ENCODE data around the gene SMIM28. TPM values are rescaled to one million over a fixed set of nuclear protein-coding genes. Genes with fewer than 3 reads are reported as not detected.

The SMIM28 gene
- total and polyA plus RNA-seq, 5 donors from 2014 or later = not detected

GRCh38 chr6:138337076-138337475, 40.6 kb upstream of the SMIM28 start:
- ATAC-seq (ENCODE audit: low read depth in 2 of 2) (no peak), DNase-seq (no peak)
- peaks cover 20% of the 10 kb centered on the region for H3K27me3 Mint-ChIP-seq
- Histone ChIP-seq H3K4me3 (ENCODE audit: low read depth, low read length) (no peak overlapping the region), H3K4me1 (ENCODE audit: control insufficient read depth, insufficient read depth, low read length, poor library complexity, severe bottlenecking) (no peaks in the 10 kb centered on the region), H3K27ac (ENCODE audit: insufficient read depth, low read length, poor library complexity, severe bottlenecking) (no peak overlapping the region), H3K9me3 (ENCODE audit: control insufficient read depth in 2 of 2, low read length in 2 of 2) (no peaks in the 10 kb centered on the region), H3K27me3 (ENCODE audit: control insufficient read depth, insufficient read depth, low read length) (peaks cover 8% of the 10 kb centered on the region), H3K36me3 (ENCODE audit: control insufficient read depth, insufficient read depth, low read length) (no peaks in the 10 kb centered on the region)
- H3K9me3 Mint-ChIP-seq = peaks cover 0 to 2% (median 0%) of the 10 kb centered on the region in 7 donors
- no peak overlapping the region for H3K27ac Mint-ChIP-seq
- no peaks in the 10 kb centered on the region for H3K36me3 Mint-ChIP-seq
- no peaks in the 10 kb centered on the region for H3K4me1 Mint-ChIP-seq
- H3K4me3 Mint-ChIP-seq = no peak overlapping the region

- Mint-ChIP-seq H3K4me1 (no peaks in the 10 kb centered on the region), H3K4me3 (no peak overlapping the region), H3K27me3 (peaks cover 28% of the 10 kb centered on the region), H3K36me3 (no peaks in the 10 kb centered on the region), H3K27ac (no peak overlapping the region), H3K9me3 (peaks cover 0 to 2% (median 0%) of the 10 kb centered on the region in 7 donors)
- Histone ChIP-seq H3K27ac (ENCODE audit: insufficient read depth, low read length, poor library complexity, severe bottlenecking) (no peak overlapping the region), H3K36me3 (ENCODE audit: control insufficient read depth, insufficient read depth, low read length) (no peaks in the 10 kb centered on the region), H3K4me1 (ENCODE audit: control insufficient read depth, insufficient read depth, low read length, poor library complexity, severe bottlenecking) (no peaks in the 10 kb centered on the region), H3K4me3 (ENCODE audit: low read depth, low read length) (no peak overlapping the region), H3K9me3 (ENCODE audit: control insufficient read depth in 2 of 2, low read length in 2 of 2) (no peaks in the 10 kb centered on the region), H3K27me3 (ENCODE audit: control insufficient read depth, insufficient read depth, low read length) (peaks cover 8% of the 10 kb centered on the region)
- DNase-seq = no peak
- ATAC-seq (ENCODE audit: low read depth in 2 of 2) = no peak
Observed at GRCh38 chr6:138339024-138339423, 38.7 kb upstream of the SMIM28 start.

GRCh38 chr6:138341176-138341575, 36.5 kb upstream of the SMIM28 start:
- no peak for ATAC-seq (ENCODE audit: low read depth in 2 of 2)
- H3K27me3 ChIP-seq (ENCODE audit: control insufficient read depth, insufficient read depth, low read length) = peaks cover 10% of the 10 kb centered on the region
- no peaks in the 10 kb centered on the region for H3K4me1 Mint-ChIP-seq

DNA sequence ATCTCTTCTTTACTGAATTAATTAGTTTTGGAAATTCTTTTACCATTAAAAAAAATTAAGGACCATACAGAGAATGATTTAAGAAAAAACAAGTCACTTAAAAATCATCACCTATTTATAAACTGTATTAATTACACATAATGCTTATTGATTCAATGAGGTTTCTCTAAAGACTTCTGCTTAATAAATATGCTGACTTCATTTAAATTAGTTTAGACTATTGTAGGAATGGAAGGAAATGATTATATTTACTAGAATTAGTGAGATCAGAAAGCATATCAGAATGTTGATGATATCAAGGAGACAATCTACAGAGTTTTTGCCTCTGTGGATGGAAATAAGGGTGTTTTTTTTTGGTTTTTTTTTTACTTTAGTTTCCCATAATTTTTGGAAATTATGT, 34.6 kb upstream of the SMIM28 start:
- H3K27me3 Mint-ChIP-seq = peaks cover 34% of the 10 kb centered on the region
- Histone ChIP-seq H3K36me3 (ENCODE audit: control insufficient read depth, insufficient read depth, low read length) (no peaks in the 10 kb centered on the region), H3K9me3 (ENCODE audit: control insufficient read depth in 2 of 2, low read length in 2 of 2) (no peaks in the 10 kb centered on the region), H3K4me1 (ENCODE audit: control insufficient read depth, insufficient read depth, low read length, poor library complexity, severe bottlenecking) (no peaks in the 10 kb centered on the region), H3K4me3 (ENCODE audit: low read depth, low read length) (no peak overlapping the region), H3K27ac (ENCODE audit: insufficient read depth, low read length, poor library complexity, severe bottlenecking) (no peak overlapping the region), H3K27me3 (ENCODE audit: control insufficient read depth, insufficient read depth, low read length) (peaks cover 9% of the 10 kb centered on the region)
- no peak overlapping the region for H3K4me3 Mint-ChIP-seq
- no peak overlapping the region for H3K27ac Mint-ChIP-seq
- no peak for ATAC-seq (ENCODE audit: low read depth in 2 of 2)
- H3K4me1 Mint-ChIP-seq = no peaks in the 10 kb centered on the region
- no peak for DNase-seq
- H3K36me3 Mint-ChIP-seq = no peaks in the 10 kb centered on the region
- no peaks in the 10 kb centered on the region for H3K9me3 Mint-ChIP-seq

More at GRCh38 chr6:138341176-138341575, 36.5 kb upstream of the SMIM28 start:
- H3K27ac Mint-ChIP-seq = no peak overlapping the region
- no peaks in the 10 kb centered on the region for H3K36me3 Mint-ChIP-seq
- H3K27me3 Mint-ChIP-seq = peaks cover 26% of the 10 kb centered on the region
- H3K9me3 Mint-ChIP-seq = peaks cover 0 to 2% (median 0%) of the 10 kb centered on the region in 7 donors
- H3K4me3 Mint-ChIP-seq = no peak overlapping the region
- no peak for DNase-seq
- H3K9me3 ChIP-seq (ENCODE audit: control insufficient read depth in 2 of 2, low read length in 2 of 2) = no peaks in the 10 kb centered on the region
- H3K36me3 ChIP-seq (ENCODE audit: control insufficient read depth, insufficient read depth, low read length) = no peaks in the 10 kb centered on the region
- H3K27ac ChIP-seq (ENCODE audit: insufficient read depth, low read length, poor library complexity, severe bottlenecking) = no peak overlapping the region
- no peaks in the 10 kb centered on the region for H3K4me1 ChIP-seq (ENCODE audit: control insufficient read depth, insufficient read depth, low read length, poor library complexity, severe bottlenecking)
- no peak overlapping the region for H3K4me3 ChIP-seq (ENCODE audit: low read depth, low read length)

DNA sequence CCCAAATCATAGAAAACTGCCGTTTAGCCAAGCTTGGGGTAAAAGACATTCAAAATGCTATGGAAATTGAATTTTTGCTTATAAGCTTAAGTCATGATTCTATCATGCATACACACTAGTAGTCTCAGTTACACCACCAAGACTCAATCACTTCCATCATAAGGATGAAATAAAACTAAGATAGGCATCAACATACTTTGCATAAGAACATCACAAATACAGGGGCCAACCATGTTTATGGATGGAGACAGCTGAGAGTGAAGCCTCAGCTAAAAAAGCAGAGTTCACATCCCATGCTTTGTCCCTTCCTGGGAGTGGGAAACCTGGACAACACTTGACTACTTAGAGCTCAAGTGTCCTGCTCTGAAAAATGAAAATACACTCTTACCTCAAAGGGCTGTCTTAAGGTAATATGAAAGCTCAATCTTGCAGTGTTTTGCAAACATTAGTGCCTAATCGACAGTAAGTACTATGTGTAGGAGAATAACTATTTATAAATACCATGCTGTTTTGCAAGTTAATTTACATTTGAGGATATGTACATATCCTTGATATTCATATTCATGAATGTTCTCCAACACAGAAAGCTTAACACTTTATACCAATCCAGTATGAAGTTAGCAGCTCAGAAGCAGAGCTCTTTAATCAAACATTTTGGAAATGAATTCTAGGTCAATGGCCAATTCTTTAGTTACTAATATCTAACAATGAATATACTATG, 32.0 kb upstream of the SMIM28 start:
- no peaks in the 10 kb centered on the region for H3K9me3 Mint-ChIP-seq
- peaks cover 28% of the 10 kb centered on the region for H3K27me3 Mint-ChIP-seq
- peaks cover 12% of the 10 kb centered on the region for H3K27me3 ChIP-seq (ENCODE audit: control insufficient read depth, insufficient read depth, low read length)
- ATAC-seq (ENCODE audit: low read depth in 2 of 2) (no peak), DNase-seq (no peak)
- no peak overlapping the region for H3K4me3 ChIP-seq (ENCODE audit: low read depth, low read length)
- no peaks in the 10 kb centered on the region for H3K36me3 Mint-ChIP-seq
- H3K4me3 Mint-ChIP-seq = no peak overlapping the region
- H3K4me1 ChIP-seq (ENCODE audit: control insufficient read depth, insufficient read depth, low read length, poor library complexity, severe bottlenecking) = no peaks in the 10 kb centered on the region
- H3K27ac Mint-ChIP-seq = no peak overlapping the region
- no peaks in the 10 kb centered on the region for H3K9me3 ChIP-seq (ENCODE audit: control insufficient read depth in 2 of 2, low read length in 2 of 2)
- H3K4me1 Mint-ChIP-seq = no peaks in the 10 kb centered on the region
- no peaks in the 10 kb centered on the region for H3K36me3 ChIP-seq (ENCODE audit: control insufficient read depth, insufficient read depth, low read length)
- H3K27ac ChIP-seq (ENCODE audit: insufficient read depth, low read length, poor library complexity, severe bottlenecking) = no peak overlapping the region

DNA sequence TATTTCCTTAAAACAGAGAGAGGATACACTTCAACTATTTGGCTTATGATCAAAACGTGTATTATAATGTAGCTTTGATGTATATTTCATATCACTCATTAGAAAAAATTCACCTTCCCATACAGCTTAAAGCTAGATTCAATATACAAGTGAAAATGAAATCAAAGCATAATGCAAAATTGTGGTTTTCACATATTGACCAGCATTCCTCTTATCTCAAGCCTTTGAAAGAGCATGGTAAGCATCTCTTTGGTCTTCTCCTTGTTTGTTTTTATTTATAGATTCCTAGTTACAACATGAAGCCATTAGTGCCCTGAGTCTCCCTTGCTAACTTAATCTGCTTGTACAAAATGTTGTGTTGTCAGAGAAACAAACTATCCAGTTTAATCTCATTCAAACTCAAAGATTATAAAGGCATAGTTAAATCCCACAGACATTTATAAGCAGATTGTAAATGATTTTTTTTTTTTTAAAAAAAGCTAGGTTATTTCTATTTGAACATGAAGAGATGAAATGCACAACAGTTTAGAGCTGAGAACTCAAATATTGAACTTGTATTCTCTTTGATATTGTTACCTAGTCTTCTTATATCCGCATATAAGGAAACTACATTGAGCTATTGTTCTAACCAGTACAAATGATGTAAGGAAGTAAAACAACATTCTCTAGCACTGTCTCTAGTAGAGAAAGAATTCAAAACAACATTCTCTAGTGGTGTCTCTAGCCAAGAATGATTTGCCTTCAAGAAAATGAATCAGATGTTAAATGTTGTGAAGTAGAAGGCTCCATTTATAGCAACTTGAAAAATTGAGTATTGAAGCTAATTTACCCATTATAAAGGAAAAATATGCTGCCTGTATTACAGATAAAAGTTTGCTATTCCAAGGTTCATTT, 31.2 kb upstream of the SMIM28 start:
- Mint-ChIP-seq H3K36me3 (no peaks in the 10 kb centered on the region), H3K27ac (no peak overlapping the region), H3K27me3 (peaks cover 28% of the 10 kb centered on the region), H3K9me3 (no peaks in the 10 kb centered on the region), H3K4me1 (no peaks in the 10 kb centered on the region), H3K4me3 (no peak overlapping the region)
- Histone ChIP-seq H3K4me3 (ENCODE audit: low read depth, low read length) (no peak overlapping the region), H3K36me3 (ENCODE audit: control insufficient read depth, insufficient read depth, low read length) (no peaks in the 10 kb centered on the region), H3K4me1 (ENCODE audit: control insufficient read depth, insufficient read depth, low read length, poor library complexity, severe bottlenecking) (no peaks in the 10 kb centered on the region), H3K27ac (ENCODE audit: insufficient read depth, low read length, poor library complexity, severe bottlenecking) (no peak overlapping the region), H3K9me3 (ENCODE audit: control insufficient read depth in 2 of 2, low read length in 2 of 2) (no peaks in the 10 kb centered on the region), H3K27me3 (ENCODE audit: control insufficient read depth, insufficient read depth, low read length) (peaks cover 9% of the 10 kb centered on the region)
- no peak for DNase-seq
- ATAC-seq (ENCODE audit: low read depth in 2 of 2) = no peak

DNA sequence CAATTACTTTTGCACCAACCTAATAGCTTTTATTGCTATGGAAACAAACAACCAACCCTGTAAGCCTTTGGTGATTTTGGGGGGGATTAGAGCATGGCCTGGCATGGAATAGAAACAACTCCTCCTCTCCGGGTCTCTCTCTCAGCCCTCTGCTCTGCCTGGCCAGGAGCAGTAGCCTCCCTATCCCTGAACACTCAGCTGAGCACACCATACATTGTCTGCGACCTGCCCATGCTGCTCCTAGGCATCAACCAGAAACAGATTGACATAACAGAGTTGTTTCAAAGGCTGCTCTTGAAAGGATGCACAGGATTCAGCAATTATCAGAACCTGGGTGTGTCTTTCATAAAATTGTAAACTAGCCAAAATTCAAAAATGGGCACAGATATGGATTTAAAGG, 29.8 kb upstream of the SMIM28 start:
- Histone ChIP-seq H3K36me3 (ENCODE audit: control insufficient read depth, insufficient read depth, low read length) (no peaks in the 10 kb centered on the region), H3K9me3 (ENCODE audit: control insufficient read depth in 2 of 2, low read length in 2 of 2) (no peaks in the 10 kb centered on the region), H3K4me1 (ENCODE audit: control insufficient read depth, insufficient read depth, low read length, poor library complexity, severe bottlenecking) (no peaks in the 10 kb centered on the region), H3K27ac (ENCODE audit: insufficient read depth, low read length, poor library complexity, severe bottlenecking) (no peak overlapping the region), H3K4me3 (ENCODE audit: low read depth, low read length) (no peak overlapping the region), H3K27me3 (ENCODE audit: control insufficient read depth, insufficient read depth, low read length) (peaks cover 9% of the 10 kb centered on the region)
- H3K27me3 Mint-ChIP-seq = peaks cover 28% of the 10 kb centered on the region
- H3K4me1 Mint-ChIP-seq = no peaks in the 10 kb centered on the region
- no peak overlapping the region for H3K4me3 Mint-ChIP-seq
- no peak for DNase-seq
- no peaks in the 10 kb centered on the region for H3K36me3 Mint-ChIP-seq
- no peaks in the 10 kb centered on the region for H3K9me3 Mint-ChIP-seq
- no peak overlapping the region for H3K27ac Mint-ChIP-seq
- ATAC-seq (ENCODE audit: low read depth in 2 of 2) = no peak
